Smooth muscle cell of the brain vasculature (primary cell): ENCODE measurements around the gene SCO1.
"Not testable (repeated sequence)": the region's sequence is repeated elsewhere in the genome, so short reads cannot be mapped to it uniquely, and the experiment has no call there.

Source experiments
- DNase-seq: peaks from one replicate; pipeline ENCODE4 v3.0.0-alpha.2; 2012; ENCODE audit warnings: low read depth, low spot score

Gene SCO1

DNA sequence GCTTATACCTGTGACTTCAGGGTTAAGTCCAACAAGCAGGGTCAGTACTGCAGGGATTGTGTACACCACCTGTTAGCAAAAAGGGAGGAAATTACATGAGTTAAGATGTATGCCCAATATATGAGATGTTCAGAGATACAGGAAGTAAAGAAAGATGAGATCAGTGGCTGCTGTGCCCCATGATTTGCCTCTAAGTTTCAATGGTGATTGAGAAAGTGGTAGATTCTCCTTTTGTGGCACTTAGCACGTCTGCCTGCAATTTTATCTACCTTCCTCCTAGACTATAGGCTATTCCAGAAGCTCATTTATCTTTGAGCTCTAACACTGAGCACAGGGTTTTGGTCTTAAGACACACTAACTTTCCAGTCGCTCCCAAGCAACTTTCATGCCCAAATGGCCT, 28.9 kb upstream of the SCO1 start:
- DNase-seq, result no peak

- no peak for DNase-seq
Observed at GRCh38 chr17:10725262-10725661, 27.9 kb upstream of the SCO1 start.

GRCh38 chr17:10724546-10725195, 27.3 kb upstream of the SCO1 start:
- DNase-seq, result no peak

GRCh38 chr17:10718547-10718946, 21.2 kb upstream of the SCO1 start:
- no peak for DNase-seq

DNA sequence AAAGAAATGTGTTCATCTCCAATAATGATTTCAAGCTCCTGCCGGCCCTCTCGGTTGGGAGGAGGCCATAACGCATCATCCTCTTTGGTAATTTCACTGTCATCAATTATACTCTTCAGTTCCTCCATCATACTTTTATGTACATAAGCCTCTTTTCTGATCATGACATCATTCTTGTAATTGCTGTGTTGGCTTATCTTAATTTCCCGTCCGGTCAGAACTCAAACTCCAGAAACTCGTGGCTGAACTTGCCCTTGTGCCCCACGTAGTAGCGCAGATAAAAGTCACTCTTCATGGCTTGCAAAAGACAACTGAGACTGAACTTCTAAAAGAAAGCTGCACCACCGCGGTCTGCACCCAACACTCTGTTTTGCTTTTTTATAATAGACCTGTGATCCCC, 18.9 kb upstream of the SCO1 start:
- no peak for DNase-seq

- no peak for DNase-seq
Observed at GRCh38 chr17:10713318-10713717, 16.0 kb upstream of the SCO1 start.

GRCh38 chr17:10705727-10706126, 8.4 kb upstream of the SCO1 start:
- no peak for DNase-seq

DNA sequence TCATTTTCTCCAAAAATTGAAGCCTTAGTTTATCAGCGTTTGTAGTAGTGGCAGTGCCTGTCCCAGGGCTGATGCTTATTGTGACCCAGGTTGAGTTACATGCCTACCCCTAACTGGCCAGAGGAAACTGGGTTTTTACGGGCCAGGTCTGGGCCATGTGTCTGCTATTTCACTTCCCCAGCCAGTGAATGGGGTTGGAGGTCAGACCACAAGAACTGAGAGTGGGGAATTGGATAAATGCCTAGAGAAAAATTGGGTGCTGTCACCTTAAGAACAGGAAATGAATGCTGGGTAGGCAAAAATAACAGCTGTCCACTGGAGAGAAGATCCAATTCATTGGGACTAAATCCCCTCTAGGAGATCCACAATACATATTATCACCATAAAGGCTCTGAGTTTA, 5.2 kb upstream of the SCO1 start:
- no peak for DNase-seq

- no peak for DNase-seq
Observed at GRCh38 chr17:10699856-10700255, 2.5 kb upstream of the SCO1 start.

DNA sequence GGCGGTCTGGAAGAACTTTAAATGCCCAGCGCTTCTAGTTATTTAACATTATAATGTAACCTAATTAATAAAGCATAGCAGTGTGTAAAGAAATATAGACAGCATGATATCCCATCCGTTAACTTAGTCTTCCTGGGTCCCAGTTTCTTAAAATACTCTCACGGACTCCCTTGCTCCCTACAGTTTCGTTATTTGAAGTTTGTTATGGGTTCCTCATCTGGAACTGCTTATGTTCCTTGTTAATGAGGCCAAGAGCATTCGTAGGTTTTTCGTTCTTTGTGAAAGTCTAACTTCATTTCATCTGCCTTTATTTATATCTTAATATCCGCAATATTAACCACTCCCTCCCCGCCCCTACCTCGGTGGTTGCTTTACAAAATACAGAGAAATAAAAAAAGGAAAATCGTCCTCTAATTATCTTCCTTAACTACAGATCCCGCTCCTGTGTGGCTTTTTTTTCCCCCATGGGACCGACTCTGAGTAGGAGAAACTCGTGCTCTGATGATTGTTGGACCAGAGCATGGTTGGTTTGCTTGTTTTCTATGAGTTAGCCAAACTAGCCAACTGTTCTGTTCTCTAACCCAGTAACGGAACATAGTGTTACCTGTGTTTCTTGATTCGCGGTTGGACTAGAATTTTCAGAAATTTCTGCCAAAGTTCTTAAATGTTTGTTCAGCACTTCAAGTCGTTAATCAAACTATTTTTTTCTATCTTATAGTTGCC, 924 bp upstream of the SCO1 start:
- no peak for DNase-seq

DNA sequence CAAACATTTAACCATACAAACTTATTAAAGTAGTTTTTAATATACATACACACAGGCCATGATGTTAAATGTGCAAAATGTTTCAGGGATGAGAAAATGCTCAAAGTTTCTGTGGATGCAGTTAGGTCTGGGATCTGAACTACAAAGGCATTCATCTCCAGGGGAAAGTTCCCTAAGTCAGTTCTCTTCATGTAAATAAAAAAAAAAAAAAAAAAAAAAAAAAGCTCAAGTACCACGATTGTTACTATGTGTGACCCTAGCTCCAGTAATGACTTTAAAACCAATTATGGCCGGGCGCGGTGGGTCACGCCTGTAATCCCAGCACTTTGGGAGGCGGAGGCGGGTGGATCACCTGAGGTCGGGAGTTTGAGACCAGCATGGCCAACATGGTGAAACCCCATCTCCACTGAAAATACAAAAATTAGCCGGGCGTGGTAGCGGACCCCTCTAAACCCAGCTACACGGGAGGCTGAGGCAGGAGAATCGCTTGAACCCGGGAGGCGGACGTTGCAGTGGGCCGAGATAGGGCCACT, 1.4 kb downstream of the SCO1 start:
- not testable (repeated sequence) for DNase-seq

DNA sequence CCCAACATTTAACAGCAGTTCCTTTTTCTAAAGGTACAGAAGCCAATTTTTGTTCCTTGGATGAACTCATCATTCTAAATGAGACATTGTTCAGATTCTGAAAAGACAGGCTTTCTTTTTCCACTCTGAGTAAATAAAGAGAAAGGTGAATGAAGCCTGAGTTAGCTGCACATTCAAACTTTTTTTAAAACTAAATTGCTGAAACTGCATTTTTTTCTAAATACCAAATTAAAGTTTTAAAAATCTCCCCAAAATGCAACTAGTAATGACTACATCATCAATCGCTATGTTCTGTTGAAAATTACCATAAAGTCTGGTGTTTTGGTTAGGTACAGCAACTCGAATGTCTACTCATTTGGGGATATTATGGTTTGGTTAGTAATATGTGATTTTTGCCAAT, 9.8 kb downstream of the SCO1 start:
- DNase-seq, result no peak

GRCh38 chr17:10683853-10684252, 13.5 kb downstream of the SCO1 start:
- DNase-seq, result no peak

DNA sequence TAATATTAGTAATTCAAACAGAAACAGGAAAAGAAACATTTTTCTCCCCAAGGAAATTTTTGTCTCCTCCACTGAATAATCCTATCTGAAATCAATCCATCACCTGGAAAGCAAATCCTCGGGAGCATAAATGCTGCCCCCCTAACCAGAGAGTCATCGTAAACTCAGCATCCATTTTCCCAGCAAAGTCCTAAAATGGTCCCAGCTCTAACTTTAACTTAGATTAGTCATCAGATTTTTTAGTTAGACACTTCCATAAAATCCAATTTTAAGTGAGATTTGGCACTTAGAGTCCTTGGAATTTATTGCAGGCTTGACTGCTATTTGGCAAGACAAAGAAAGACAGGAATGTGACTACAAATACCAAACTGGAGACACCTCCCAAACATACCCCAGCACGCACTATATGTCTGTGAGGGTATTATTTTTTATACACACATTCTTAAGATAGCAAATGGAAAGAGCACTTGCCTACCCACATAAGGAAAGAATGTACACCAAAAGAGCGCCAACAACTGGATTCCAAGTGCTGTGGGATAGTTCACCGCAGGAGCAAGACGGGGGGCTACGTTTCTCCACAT, 15.4 kb downstream of the SCO1 start:
- no peak for DNase-seq

GRCh38 chr17:10674704-10675103, 22.6 kb downstream of the SCO1 start:
- no peak for DNase-seq

DNA sequence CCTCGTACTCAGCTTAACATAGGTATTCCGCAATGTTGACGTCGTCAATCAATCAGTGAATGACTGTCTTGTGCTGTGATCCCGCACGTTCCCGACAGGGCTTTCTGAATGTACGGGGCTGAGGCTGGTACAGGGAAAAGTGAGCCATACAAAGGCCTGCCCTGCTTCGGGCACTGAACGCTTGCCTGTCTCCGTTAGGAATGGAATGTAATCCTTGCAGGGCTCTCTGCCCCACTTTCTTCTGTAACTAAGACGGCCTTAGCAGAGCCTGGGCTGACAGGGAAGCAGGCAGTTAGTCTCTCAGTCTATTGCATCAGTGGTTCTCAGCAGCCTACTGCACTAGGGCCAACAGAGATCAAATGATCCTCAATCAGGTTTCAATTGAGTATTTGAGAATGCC, 24.0 kb downstream of the SCO1 start:
- DNase-seq, result no peak

DNA sequence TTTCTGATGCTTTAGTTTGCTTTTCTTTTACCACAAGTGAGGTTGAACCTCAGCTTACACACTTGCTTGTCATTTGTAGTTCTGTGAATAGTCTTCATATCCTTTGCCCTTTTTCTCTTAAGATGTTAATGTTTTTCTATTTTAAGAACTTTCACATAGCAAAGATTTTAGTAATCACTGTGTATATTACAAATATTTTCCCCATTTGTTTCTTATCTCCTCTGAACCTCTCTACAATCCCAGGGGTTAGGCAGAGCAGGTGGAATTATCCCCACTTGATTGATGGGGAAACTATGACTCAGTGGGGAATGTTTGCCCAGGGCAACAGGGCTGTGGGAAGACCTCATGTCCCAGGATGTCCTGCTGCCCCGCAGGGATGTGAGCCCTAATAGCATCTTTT, 28.6 kb downstream of the SCO1 start:
- no peak for DNase-seq

DNA sequence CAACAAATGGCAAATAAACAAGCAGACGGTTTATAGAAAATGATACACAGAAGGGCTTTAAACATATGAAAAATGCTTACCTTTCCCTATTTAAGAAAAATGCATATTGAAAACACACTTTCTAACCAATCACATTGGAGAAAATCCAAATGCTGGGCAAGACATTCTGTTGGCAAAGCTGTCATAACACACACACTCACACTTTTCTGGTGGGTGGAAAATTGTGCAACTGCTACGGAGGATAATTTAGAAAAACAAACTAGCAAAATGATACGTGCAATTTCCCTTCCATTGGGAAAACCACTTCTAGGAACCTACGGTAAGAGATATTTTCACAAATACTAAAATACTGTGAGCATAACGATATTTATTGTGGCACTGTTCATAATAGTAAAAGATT, 30.4 kb downstream of the SCO1 start:
- no peak for DNase-seq

DNA sequence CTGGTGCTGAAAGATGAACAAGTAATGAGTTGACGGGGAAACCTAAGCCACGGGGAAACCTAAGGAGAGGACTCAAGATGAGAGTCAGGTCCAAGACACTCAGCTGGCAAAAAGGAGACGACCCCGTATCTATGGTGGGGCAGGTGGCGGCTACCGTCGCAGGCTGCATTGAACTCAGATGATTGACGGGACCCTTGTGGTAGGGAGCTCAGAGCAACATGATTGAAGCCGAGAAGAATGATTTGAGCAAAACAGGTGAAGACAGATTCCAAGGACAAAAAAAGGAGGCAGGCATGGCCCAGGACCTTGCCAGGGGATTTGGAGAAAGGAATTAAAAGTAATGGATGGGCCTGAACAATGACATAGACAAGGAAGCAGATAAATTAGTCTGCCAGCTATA, 32.8 kb downstream of the SCO1 start:
- no peak for DNase-seq

GRCh38 chr17:10663231-10663630, 34.1 kb downstream of the SCO1 start:
- DNase-seq, result no peak

DNA sequence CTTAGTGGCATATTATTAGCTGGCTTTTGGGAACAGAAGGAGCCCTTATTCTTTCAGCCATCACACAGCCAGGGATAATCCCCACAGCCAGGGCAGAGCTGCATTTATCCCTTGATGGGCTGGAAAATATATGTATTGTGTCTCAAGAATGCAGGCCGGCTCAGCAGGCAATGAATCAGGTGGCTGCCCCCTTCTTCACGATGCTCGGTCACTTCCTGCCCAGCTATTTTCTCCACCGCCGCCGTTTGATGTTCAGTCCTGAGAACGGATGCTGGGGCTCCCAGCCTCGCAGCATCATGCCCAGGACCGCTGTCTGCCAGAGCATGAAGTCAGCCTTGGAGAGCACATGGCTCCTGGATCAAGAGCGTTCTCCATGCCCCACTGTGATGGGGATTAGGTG, 35.9 kb downstream of the SCO1 start:
- no peak for DNase-seq

GRCh38 chr17:10657879-10658278, 39.5 kb downstream of the SCO1 start:
- no peak for DNase-seq

DNA sequence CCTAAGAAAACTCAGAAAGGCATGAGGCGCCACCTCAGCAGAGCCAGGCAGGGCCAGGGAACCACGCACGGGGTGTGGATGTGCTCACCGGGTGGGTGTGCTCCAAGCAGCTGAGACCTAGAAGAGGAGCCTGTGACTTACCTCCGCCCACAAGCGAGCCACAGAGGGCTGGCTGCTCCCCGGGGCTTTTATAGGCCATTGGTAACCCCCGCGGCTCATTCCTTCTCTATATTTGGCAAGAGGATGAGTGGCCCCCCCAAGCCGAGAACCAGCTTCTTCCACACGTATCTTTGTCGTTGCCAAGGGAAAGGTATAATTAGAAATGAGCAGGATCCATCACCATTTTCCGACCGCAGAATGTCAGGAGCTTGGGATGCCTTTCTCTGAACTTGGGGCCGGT, 40.2 kb downstream of the SCO1 start, which contains the start of gene MYH3:
TSS of gene MYH3 (minus strand) at position 162 of the 400 bp plus-strand sequence. CDS start 2,245 bp downstream, outside the sequence.
- DNase-seq, result no peak
